Loucy (cell line): Measurements from ENCODE around the gene MBNL2.

Source experiments
- CTCF ChIP-seq: fragments of 200-600 bp; sonication (generic); conservative IDR thresholded peaks from 2 replicates; pipeline ENCODE4 v1.5.1; 2014; ENCODE audit warnings: mild to moderate bottlenecking, antibody characterized with exemption, low read length
- EZH2phosphoT487 ChIP-seq: fragments of 200-600 bp; IDR thresholded peaks from 2 replicates; pipeline ENCODE4 v1.6.1; 2018; ENCODE audit warnings: antibody characterized with exemption, mild to moderate bottlenecking, moderate library complexity, borderline replicate concordance

GRCh38 chr13:97364827-97365226 is 142.7 kb downstream of the MBNL2 start:
- TF ChIP-seq CTCF (no peak), EZH2phosphoT487 (no peak)
